Omental fat pad (tissue), 4 donors: ENCODE data around the gene LPIN1. TPM values are rescaled to one million over a fixed set of nuclear protein-coding genes. Genes with fewer than 3 reads are reported as not detected.
A peak's percentile ranks its signal among the peaks of the same experiment; 100 is the strongest.

Experiments used
- ATAC-seq: fragments of 150-250 bp; one replicate; pipeline ENCODE4 v1.9.1; 2016; ENCODE audit warnings: mild to moderate bottlenecking, moderate library complexity; ENCODE audit not compliant: low FRiP score
- DNase-seq: peaks from one replicate; pipeline ENCODE4 v3.0.0-alpha.2; 2019; ENCODE audit warnings: low spot score
- CTCF ChIP-seq, 3 donors: fragments of 450-650 bp; IDR thresholded peaks; one replicate each; pipeline ENCODE4 v1.5.1; 2016 to 2017; ENCODE audit warnings: antibody characterized with exemption in 3 of 3, mild to moderate bottlenecking in 3 of 3, moderate library complexity in 2 of 3
- total RNA-seq, 4 donors: library from RNA; depleted of rRNA; stranded (reverse); fragments of >200 nt; gene quantifications; one replicate each; pipeline ENCODE4 v1.1.0, GENCODE V29; 2016

The LPIN1 gene
- 100 to 1,000 TPM in 1 of 4 donors, 10 to 100 TPM in 3; 72.8 to 104 (median 89.1) TPM for total RNA-seq

- peak; percentile 66 for DNase-seq
- TF ChIP-seq CTCF (IDR thresholded peaks at IDR 0.05), result no peak
- peak; percentile 81 for ATAC-seq
Observed at GRCh38 chr2:11746376-11746806, at the start of gene LPIN1. Gene LPIN1, plus strand, starts transcription at chr2:11746632. Its CDS starts 18,910 bp downstream, at chr2:11765542.

- ATAC-seq (no peak), DNase-seq (no peak)
- TF ChIP-seq CTCF (IDR thresholded peaks at IDR 0.05), result no peak
Observed at GRCh38 chr2:11696736-11697102, 49.7 kb upstream of the LPIN1 start.

- no peak for DNase-seq
Observed at GRCh38 chr2:11697103-11697871, 49.1 kb upstream of the LPIN1 start.

GRCh38 chr2:11698009-11698922, 48.2 kb upstream of the LPIN1 start:
- no peak for TF ChIP-seq CTCF (IDR thresholded peaks at IDR 0.05)
- DNase-seq (no peak), ATAC-seq (peak; percentile 41)

More at GRCh38 chr2:11697103-11697871, 49.1 kb upstream of the LPIN1 start:
- no peak for TF ChIP-seq CTCF (IDR thresholded peaks at IDR 0.05)
- ATAC-seq, result peak; percentile 42

- TF ChIP-seq CTCF (IDR thresholded peaks at IDR 0.05), result no peak
- no peak for ATAC-seq
- DNase-seq, result no peak
Observed at GRCh38 chr2:11699686-11700670, 46.5 kb upstream of the LPIN1 start.

GRCh38 chr2:11701206-11701605, 45.2 kb upstream of the LPIN1 start:
- DNase-seq (no peak), ATAC-seq (no peak)
- TF ChIP-seq CTCF (IDR thresholded peaks at IDR 0.05), result no peak
